HCT116 (cell line): ENCODE measurements around the gene CLIP2. TPM values are rescaled to one million over a fixed set of nuclear protein-coding genes. Genes with fewer than 3 reads are reported as not detected.

Source experiments
- ATAC-seq: fragments of 200-7000 bp; cut with Tn5 transposase; 2 replicates; pipeline ENCODE4 v1.9.1; 2020; ENCODE audit warnings: mild to moderate bottlenecking, moderate library complexity
- BruUV-seq: library from RNA; stranded (reverse); fragments of 400-500 nt; replicated peaks from 2 replicates; lab custom pipeline; 2021; lab: Mats Ljungman, UMichigan
- CTCF ChIA-PET: fragments of 300-600 bp; sonication (Branson Sonifier 250); formaldehyde crosslinking; loops from one replicate; lab custom pipeline; 2021; ENCODE audit warnings: antibody characterized with exemption; lab: Charles Lee
- POLR2A ChIA-PET: fragments of 300-600, 350-600 bp; sonication (Branson Sonifier 250); formaldehyde crosslinking; loops from one replicate; lab custom pipeline; 2021; ENCODE audit warnings: antibody characterized with exemption; lab: Charles Lee
- RAD21 ChIA-PET, 2 experiments: fragments of 300-600 bp; sonication (Branson Sonifier 250); formaldehyde crosslinking; loops; one replicate each; lab custom pipeline; 2023; ENCODE audit warnings: low total read pairs in 2 of 2; ENCODE audit not compliant: uncharacterized antibody in 2 of 2, unreplicated experiment in 2 of 2, low non-redundant PET in 1 of 2; lab: Charles Lee
- DNase-seq: peaks from one replicate; pipeline ENCODE4 v3.0.0-alpha.2; 2010; ENCODE audit warnings: low read depth, low spot score
- H2AFZ ChIP-seq: fragments of 200-600 bp; shearing (Covaris generic), sonication (generic); 2 replicates; pipeline ENCODE4 v1.6.1; 2017; ENCODE audit warnings: low read depth, mixed run types, mixed read lengths, antibody characterized with exemption, low read length; ENCODE audit not compliant: poor library complexity, severe bottlenecking
- H3K27ac ChIP-seq: 2 replicates; pipeline ENCODE4 v1.5.1; 2012; ENCODE audit warnings: low read depth, low read length
- H3K27me3 ChIP-seq: fragments of 200-600 bp; sonication (generic); 2 replicates; pipeline ENCODE4 v1.6.1; 2016; ENCODE audit warnings: mixed run types, low read length, mixed read lengths; ENCODE audit not compliant: insufficient read depth
- H3K36me3 ChIP-seq, 2 experiments: fragments of 200-500 bp in 1 of 2; fragments of 200-600 bp in 1 of 2; sonication (Bioruptor generic) in 1 of 2; sonication (generic) in 1 of 2; 2 replicates each; pipeline versions ENCODE4 v1.5.1 to v1.6.1; 2014 to 2016; ENCODE audit warnings: low read length in 2 of 2, inconsistent platforms in 1 of 2, mixed read lengths in 1 of 2, mixed run types in 1 of 2; ENCODE audit not compliant: insufficient read depth in 2 of 2, control insufficient read depth in 1 of 2
- H3K4me1 ChIP-seq, 2 experiments: fragments of 200-600 bp in 1 of 2; sonication (generic) in 1 of 2; 2 replicates each; pipeline versions ENCODE4 v1.5.1 to v1.6.1; 2012 to 2017; ENCODE audit warnings: low read length in 2 of 2, inconsistent platforms in 1 of 2, mild to moderate bottlenecking in 1 of 2, mixed read lengths in 1 of 2, mixed run types in 1 of 2, moderate library complexity in 1 of 2; ENCODE audit not compliant: insufficient read depth in 2 of 2, control insufficient read depth in 1 of 2
- H3K4me2 ChIP-seq: fragments of 200-600 bp; sonication (generic); 2 replicates; pipeline ENCODE4 v1.6.1; 2017; ENCODE audit warnings: mixed run types, low read length, mixed read lengths
- H3K4me3 ChIP-seq, 2 experiments: fragments of 200-600 bp in 1 of 2; sonication (generic) in 1 of 2; replicated peaks in 1 of 2; 2 replicates each; pipeline ENCODE4 v1.5.1; 2011 to 2016; ENCODE audit warnings: low read length in 2 of 2, control low read depth in 1 of 2, low read depth in 1 of 2, mild to moderate bottlenecking in 1 of 2, mixed read lengths in 1 of 2, mixed run types in 1 of 2
- H3K79me2 ChIP-seq: fragments of 200-600 bp; sonication (generic); 2 replicates; pipeline ENCODE4 v1.6.1; 2017; ENCODE audit warnings: mild to moderate bottlenecking, mixed run types, low read length, moderate library complexity, mixed read lengths; ENCODE audit not compliant: insufficient read depth
- H3K9ac ChIP-seq: fragments of 200-600 bp; sonication (generic); 2 replicates; pipeline ENCODE4 v1.6.1; 2016; ENCODE audit warnings: low read length, mixed read lengths
- H3K9me2 ChIP-seq: fragments of 200-600 bp; sonication (generic), shearing (Covaris generic); 2 replicates; pipeline ENCODE4 v1.6.1; 2017; ENCODE audit warnings: mixed run types, mild to moderate bottlenecking, moderate library complexity; ENCODE audit not compliant: insufficient read depth
- H3K9me3 ChIP-seq, 2 experiments: fragments of 200-500 bp in 1 of 2; fragments of 200-600 bp in 1 of 2; sonication (Bioruptor generic) in 1 of 2; sonication (generic) in 1 of 2; 2 replicates each; pipeline ENCODE4 v1.6.1; 2014 to 2017; ENCODE audit warnings: low read length in 2 of 2, mixed read lengths in 2 of 2, inconsistent platforms in 1 of 2, low read depth in 1 of 2, mild to moderate bottlenecking in 1 of 2, mixed run types in 1 of 2, moderate library complexity in 1 of 2; ENCODE audit not compliant: control insufficient read depth in 1 of 2, insufficient read depth in 1 of 2
- H4K20me1 ChIP-seq: fragments of 200-600 bp; sonication (generic), shearing (Covaris generic); 2 replicates; pipeline ENCODE4 v1.6.1; 2017; ENCODE audit warnings: mixed run types, mild to moderate bottlenecking, moderate library complexity; ENCODE audit not compliant: insufficient read depth
- ATF3 ChIP-seq: IDR thresholded peaks from 2 replicates; pipeline ENCODE4 v1.6.1; 2012
- CTCF ChIP-seq, 3 experiments: fragments of 200-600 bp in 1 of 3; sonication (generic) in 1 of 3; IDR thresholded peaks in 2 of 3; conservative IDR thresholded peaks in 1 of 3; 2 replicates each; pipeline ENCODE4 v1.5.1; 2012 to 2017; ENCODE audit warnings: low read depth in 2 of 3, low read length in 2 of 3, antibody characterized with exemption in 1 of 3, borderline replicate concordance in 1 of 3, control low read depth in 1 of 3, mild to moderate bottlenecking in 1 of 3, mixed read lengths in 1 of 3, mixed run types in 1 of 3, moderate library complexity in 1 of 3; ENCODE audit not compliant: insufficient read depth in 1 of 3
- ELF1 ChIP-seq: IDR thresholded peaks from 2 replicates; pipeline ENCODE4 v1.6.1; 2012; ENCODE audit warnings: low read depth, borderline replicate concordance
- EZH2 ChIP-seq: fragments of 200-600 bp; sonication (generic); IDR thresholded peaks from 2 replicates; pipeline ENCODE4 v1.6.1; 2017; ENCODE audit warnings: antibody characterized with exemption, mixed run types
- EZH2phosphoT487 ChIP-seq: fragments of 200-600 bp; IDR thresholded peaks from 2 replicates; pipeline ENCODE4 v1.6.1; 2018; ENCODE audit warnings: antibody characterized with exemption, borderline replicate concordance
- FOSL1 ChIP-seq: IDR thresholded peaks from 2 replicates; pipeline ENCODE4 v1.6.1; 2012; ENCODE audit warnings: low read depth
- JUND ChIP-seq: IDR thresholded peaks from 2 replicates; pipeline ENCODE4 v1.6.1; 2012
- MAX ChIP-seq: IDR thresholded peaks from 2 replicates; pipeline ENCODE4 v1.6.1; 2012
- POLR2A ChIP-seq: IDR thresholded peaks from 2 replicates; pipeline ENCODE4 v1.7.0; 2011; ENCODE audit warnings: borderline replicate concordance; ENCODE audit not compliant: insufficient read depth, insufficient read length; ENCODE audit errors: extremely low read depth
- RAD21 ChIP-seq: IDR thresholded peaks from 2 replicates; pipeline ENCODE4 v1.6.1; 2012; ENCODE audit warnings: low read depth, mild to moderate bottlenecking
- REST ChIP-seq: IDR thresholded peaks from 2 replicates; pipeline ENCODE4 v1.6.1; 2012; ENCODE audit warnings: low read depth
- SP1 ChIP-seq: IDR thresholded peaks from 2 replicates; pipeline ENCODE4 v1.6.1; 2012; ENCODE audit warnings: low read depth
- SRF ChIP-seq: IDR thresholded peaks from 2 replicates; pipeline ENCODE4 v1.6.1; 2012; ENCODE audit warnings: low read depth
- YY1 ChIP-seq: IDR thresholded peaks from 2 replicates; pipeline ENCODE4 v1.6.1; 2011; ENCODE audit warnings: low read length, low read depth, moderate library complexity, mild to moderate bottlenecking; ENCODE audit not compliant: insufficient replicate concordance; ENCODE audit errors: extremely low read depth
- ZBTB33 ChIP-seq: IDR thresholded peaks from 2 replicates; pipeline ENCODE4 v1.6.1; 2011; ENCODE audit warnings: mild to moderate bottlenecking, low read length, moderate library complexity; ENCODE audit not compliant: insufficient replicate concordance; ENCODE audit errors: extremely low read depth
- ZFX ChIP-seq: fragments of 450-650 bp; IDR thresholded peaks from 2 replicates; pipeline ENCODE4 v1.6.1; 2017
- ZNF274 ChIP-seq: fragments of 200-500 bp; sonication (Bioruptor generic); IDR thresholded peaks from 2 replicates; pipeline ENCODE4 v1.6.1; 2014; ENCODE audit warnings: mild to moderate bottlenecking, low read depth, low read length, inconsistent platforms
- intact Hi-C: fragments of 100-400 bp; cut with micrococcal nuclease; formaldehyde crosslinking; loops from 2 replicates; pipeline ENCODE4 v1.10.0; 2022
- total RNA-seq: library from RNA; stranded (reverse); gene quantifications from one replicate; pipeline ENCODE4 v1.2.1, GENCODE V29; 2021; ENCODE audit not compliant: unreplicated experiment

Gene CLIP2
- total RNA-seq, 1 experiment from 2014 or later, result 40.1 TPM

GRCh38 chr7:74379938-74380337 is 90.7 kb downstream of the CLIP2 start (continued):
- TF ChIP-seq YY1, result no peak
- no peak for TF ChIP-seq ZBTB33
- TF ChIP-seq JUND, result no peak
- TF ChIP-seq ZNF274, result no peak
- TF ChIP-seq RAD21, result no peak
- TF ChIP-seq FOSL1, result no peak
- TF ChIP-seq ELF1, result no peak
- no peak for TF ChIP-seq POLR2A
- no peak for TF ChIP-seq SP1
- TF ChIP-seq ZFX, result no peak

- ATAC-seq, result no peak
- no peak overlapping the region for H2AFZ ChIP-seq
- POLR2A ChIA-PET, result no interaction called here
- no peak for TF ChIP-seq CTCF (IDR thresholded peaks at IDR 0.05 in 2 of 3, conservative IDR thresholded peaks at IDR 0.05 in 1 of 3; ENCODE audit: borderline replicate concordance in 1 of 3, insufficient read depth in 1 of 3, low read depth in 2 of 3, low read length in 2 of 3)
- no peak for TF ChIP-seq FOSL1
- TF ChIP-seq SP1, result no peak
- no peak for TF ChIP-seq REST
- no peak for TF ChIP-seq MAX
- no peak for TF ChIP-seq JUND
- TF ChIP-seq EZH2, result no peak
- TF ChIP-seq EZH2phosphoT487, result no peak
- TF ChIP-seq ATF3, result no peak
- no peak for TF ChIP-seq SRF
- TF ChIP-seq ZNF274, result no peak
These were observed 91.5 kb downstream of the CLIP2 start for GRCh38 chr7:74380720-74381119.

More at GRCh38 chr7:74380720-74381119, 91.5 kb downstream of the CLIP2 start:
- CTCF ChIA-PET, result no interaction called here
- no peak for DNase-seq
- Histone ChIP-seq H3K36me3 (peaks cover 0 to 2% of the 10 kb centered on the region in 2 experiments; a peak in 1 of 4 replicates), H3K9me3 (no peaks in the 10 kb centered on the region), H3K9me2 (no peaks in the 10 kb centered on the region), H3K9ac (no peak overlapping the region), H4K20me1 (no peaks in the 10 kb centered on the region), H3K27me3 (no peaks in the 10 kb centered on the region), H3K79me2 (no peaks in the 10 kb centered on the region), H3K4me1 (no peaks in the 10 kb centered on the region), H3K4me2 (no peak overlapping the region), H3K4me3 (no peak overlapping the region), H3K27ac (no peak overlapping the region)
- intact Hi-C loops, result no loop called here
- BruUV-seq, result no TSS peak
- RAD21 ChIA-PET, result no interaction called here
